ENCODE measurements around the gene MAOA.

DNA sequence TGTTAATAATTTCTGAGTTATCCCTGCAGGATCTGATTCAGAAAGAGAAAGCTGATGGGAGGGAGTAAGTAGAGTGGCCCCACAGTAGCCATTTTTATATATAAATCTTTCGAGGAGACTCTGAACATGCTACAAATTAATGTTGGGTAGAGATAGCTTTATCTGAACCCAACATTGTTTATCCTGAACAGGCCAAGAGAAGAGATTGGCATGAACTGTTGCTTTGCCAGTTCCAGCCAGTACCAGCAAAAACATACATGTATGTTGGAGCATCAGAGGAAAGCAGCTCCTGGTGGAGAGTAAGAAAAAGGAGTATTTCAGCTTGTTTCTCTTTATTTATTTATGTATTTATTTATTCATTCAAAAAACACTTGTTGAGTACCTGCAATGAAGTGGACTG is 1.6 kb downstream of the MAOA start:
- TF ChIP-seq RFX5 (IDR thresholded peaks at IDR 0.05): no peak
- no peak for TF ChIP-seq MAFK (IDR thresholded peaks at IDR 0.05; ENCODE audit: partially characterized antibody)
- TF ChIP-seq, protein P1, sequence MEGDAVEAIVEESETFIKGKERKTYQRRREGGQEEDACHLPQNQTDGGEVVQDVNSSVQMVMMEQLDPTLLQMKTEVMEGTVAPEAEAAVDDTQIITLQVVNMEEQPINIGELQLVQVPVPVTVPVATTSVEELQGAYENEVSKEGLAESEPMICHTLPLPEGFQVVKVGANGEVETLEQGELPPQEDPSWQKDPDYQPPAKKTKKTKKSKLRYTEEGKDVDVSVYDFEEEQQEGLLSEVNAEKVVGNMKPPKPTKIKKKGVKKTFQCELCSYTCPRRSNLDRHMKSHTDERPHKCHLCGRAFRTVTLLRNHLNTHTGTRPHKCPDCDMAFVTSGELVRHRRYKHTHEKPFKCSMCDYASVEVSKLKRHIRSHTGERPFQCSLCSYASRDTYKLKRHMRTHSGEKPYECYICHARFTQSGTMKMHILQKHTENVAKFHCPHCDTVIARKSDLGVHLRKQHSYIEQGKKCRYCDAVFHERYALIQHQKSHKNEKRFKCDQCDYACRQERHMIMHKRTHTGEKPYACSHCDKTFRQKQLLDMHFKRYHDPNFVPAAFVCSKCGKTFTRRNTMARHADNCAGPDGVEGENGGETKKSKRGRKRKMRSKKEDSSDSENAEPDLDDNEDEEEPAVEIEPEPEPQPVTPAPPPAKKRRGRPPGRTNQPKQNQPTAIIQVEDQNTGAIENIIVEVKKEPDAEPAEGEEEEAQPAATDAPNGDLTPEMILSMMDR (IDR thresholded peaks at IDR 0.05): no peak
- TF ChIP-seq SMC3 (IDR thresholded peaks at IDR 0.05): no peak
- no peak for TF ChIP-seq CHD2 (IDR thresholded peaks at IDR 0.05; ENCODE audit: low read length, partially characterized antibody)
- TF ChIP-seq POLR2A (IDR thresholded peaks at IDR 0.05; ENCODE audit: low read length): no peak

Measured in A549 (cell line).